Large intestine (tissue), 3 donors: ENCODE data around the gene SPEN. TPM values are rescaled to one million over a fixed set of nuclear protein-coding genes. Genes with fewer than 3 reads are reported as not detected.
A peak's percentile ranks its signal among the peaks of the same experiment; 100 is the strongest.
"Not testable (repeated sequence)": the region's sequence is repeated elsewhere in the genome, so short reads cannot be mapped to it uniquely, and the experiment has no call there.

Experiments
- DNase-seq, 2 donors: peaks; one replicate each; pipeline versions ENCODE4 v3.0.0 to v3.0.0-alpha.2; 2013
- H3K27ac ChIP-seq: one replicate; pipeline ENCODE4 v1.5.1; 2013; ENCODE audit warnings: low read length
- H3K27me3 ChIP-seq: 2 replicates; pipeline ENCODE4 v1.6.1; 2013; ENCODE audit warnings: low read length; ENCODE audit not compliant: control insufficient read depth, insufficient read depth
- H3K36me3 ChIP-seq: 2 replicates; pipeline ENCODE4 v1.6.1; 2013; ENCODE audit warnings: low read length; ENCODE audit not compliant: control insufficient read depth, insufficient read depth
- H3K4me1 ChIP-seq: one replicate; pipeline ENCODE4 v1.6.1; 2013; ENCODE audit warnings: low read length; ENCODE audit not compliant: control insufficient read depth, insufficient read depth
- H3K4me3 ChIP-seq: one replicate; pipeline ENCODE4 v1.5.1; 2013; ENCODE audit warnings: low read length
- H3K9me3 ChIP-seq: one replicate; pipeline ENCODE4 v1.6.1; 2013; ENCODE audit warnings: mild to moderate bottlenecking, low read depth, low read length, moderate library complexity; ENCODE audit not compliant: control insufficient read depth
- WGBS: methylation state at CpG from one replicate; pipeline ENCODE4 v1.1.5; 2013; ENCODE audit warnings: low lambda C conversion rate; ENCODE audit not compliant: insufficient coverage; 5-methylcytosine and 5-hydroxymethylcytosine counted together
- polyA plus RNA-seq: library from polyadenylated mRNA; unstranded; fragments of 120-200 nt; gene quantifications from one replicate; pipeline ENCODE4 v1.2.1, GENCODE V29; 2013

SPEN gene
- polyA plus RNA-seq, 1 donor: 47.8 TPM

- Histone ChIP-seq H3K27me3 (no peaks in the 10 kb centered on the region), H3K9me3 (peaks cover 3% of the 10 kb centered on the region), H3K4me1 (peaks cover 19% of the 10 kb centered on the region), H3K27ac (peak overlapping the region; percentile 100), H3K4me3 (peak overlapping the region; percentile 77), H3K36me3 (no peaks in the 10 kb centered on the region)
- DNase-seq: peak; percentile 92 to 97
- no CpG with 5 or more reads among the region's 77 CpGs for WGBS
These were observed 12.9 kb upstream of the SPEN start for GRCh38 chr1:15834406-15835204.

- Histone ChIP-seq H3K27me3 (no peaks in the 10 kb centered on the region), H3K9me3 (peaks cover 3% of the 10 kb centered on the region), H3K4me1 (peaks cover 19% of the 10 kb centered on the region), H3K36me3 (no peaks in the 10 kb centered on the region), H3K27ac (peak overlapping the region; percentile 100), H3K4me3 (peak overlapping the region; percentile 77)
- WGBS: no CpG with 5 or more reads among the region's 37 CpGs
- no peak for DNase-seq
These were observed 12.2 kb upstream of the SPEN start for GRCh38 chr1:15835205-15835740.

- Histone ChIP-seq H3K36me3 (no peaks in the 10 kb centered on the region), H3K4me1 (peaks cover 19% of the 10 kb centered on the region), H3K27ac (peak overlapping the region; percentile 100), H3K9me3 (peaks cover 3% of the 10 kb centered on the region), H3K4me3 (peak overlapping the region; percentile 77), H3K27me3 (no peaks in the 10 kb centered on the region)
- no CpG with 5 or more reads among the region's 66 CpGs for WGBS
- peak; percentile 100 for DNase-seq
These were observed 11.6 kb upstream of the SPEN start for GRCh38 chr1:15835741-15836510.

GRCh38 chr1:15836511-15836771, 11.1 kb upstream of the SPEN start:
- not testable (repeated sequence) for H3K36me3 ChIP-seq, DNase-seq, H3K27me3 ChIP-seq, H3K9me3 ChIP-seq
- Histone ChIP-seq H3K27ac (peak overlapping the region; percentile 100), H3K4me3 (peak overlapping the region; percentile 77), H3K4me1 (peaks cover 19% of the 10 kb centered on the region)
- no CpG with 5 or more reads among the region's 14 CpGs for WGBS

- H3K4me1 ChIP-seq: peaks cover 19% of the 10 kb centered on the region
- no peaks in the 10 kb centered on the region for H3K36me3 ChIP-seq
- WGBS: 100% methylated on average over 1 of the region's 62 CpGs
- H3K27ac ChIP-seq: peak overlapping the region; percentile 100
- peak; percentile 52 to 80 for DNase-seq
- no peaks in the 10 kb centered on the region for H3K27me3 ChIP-seq
- H3K9me3 ChIP-seq: peaks cover 3% of the 10 kb centered on the region
- H3K4me3 ChIP-seq: peak overlapping the region; percentile 42
These were observed 10.5 kb upstream of the SPEN start for GRCh38 chr1:15836772-15837669.

GRCh38 chr1:15837931-15838330, 9.6 kb upstream of the SPEN start:
- no peak for DNase-seq
- WGBS: no CpG with 5 or more reads among the region's 7 CpGs
- H3K36me3 ChIP-seq: no peaks in the 10 kb centered on the region
- H3K4me3 ChIP-seq: peak overlapping the region; percentile 42
- H3K9me3 ChIP-seq: peaks cover 3% of the 10 kb centered on the region
- H3K27me3 ChIP-seq: no peaks in the 10 kb centered on the region
- H3K27ac ChIP-seq: peak overlapping the region; percentile 100
- peaks cover 19% of the 10 kb centered on the region for H3K4me1 ChIP-seq

- H3K4me1 ChIP-seq: peaks cover 13% of the 10 kb centered on the region
- H3K36me3 ChIP-seq: no peaks in the 10 kb centered on the region
- no peak overlapping the region for H3K4me3 ChIP-seq
- peaks cover 3% of the 10 kb centered on the region for H3K9me3 ChIP-seq
- no peak for DNase-seq
- no CpG with 5 or more reads among the region's 4 CpGs for WGBS
- H3K27me3 ChIP-seq: no peaks in the 10 kb centered on the region
- H3K27ac ChIP-seq: no peak overlapping the region
These were observed 8.8 kb upstream of the SPEN start for GRCh38 chr1:15838721-15839120.

- peak in 1 of 2 donors; percentile 29 for DNase-seq
- Histone ChIP-seq H3K4me3 (no peak overlapping the region), H3K27me3 (no peaks in the 10 kb centered on the region), H3K36me3 (no peaks in the 10 kb centered on the region), H3K27ac (no peak overlapping the region), H3K4me1 (peaks cover 3% of the 10 kb centered on the region), H3K9me3 (no peaks in the 10 kb centered on the region)
- 50% methylated on average over 1 of the region's 3 CpGs for WGBS
These were observed 3.5 kb upstream of the SPEN start for GRCh38 chr1:15843826-15844572.

GRCh38 chr1:15846056-15846455, 1.5 kb upstream of the SPEN start:
- not testable (repeated sequence) for H3K27ac ChIP-seq, H3K27me3 ChIP-seq, H3K36me3 ChIP-seq, H3K9me3 ChIP-seq, H3K4me3 ChIP-seq, DNase-seq, H3K4me1 ChIP-seq
- 100% methylated on average over 3 of the region's 11 CpGs for WGBS
